Measurements from ENCODE around the gene S100A13.

S100A13 gene

DNA sequence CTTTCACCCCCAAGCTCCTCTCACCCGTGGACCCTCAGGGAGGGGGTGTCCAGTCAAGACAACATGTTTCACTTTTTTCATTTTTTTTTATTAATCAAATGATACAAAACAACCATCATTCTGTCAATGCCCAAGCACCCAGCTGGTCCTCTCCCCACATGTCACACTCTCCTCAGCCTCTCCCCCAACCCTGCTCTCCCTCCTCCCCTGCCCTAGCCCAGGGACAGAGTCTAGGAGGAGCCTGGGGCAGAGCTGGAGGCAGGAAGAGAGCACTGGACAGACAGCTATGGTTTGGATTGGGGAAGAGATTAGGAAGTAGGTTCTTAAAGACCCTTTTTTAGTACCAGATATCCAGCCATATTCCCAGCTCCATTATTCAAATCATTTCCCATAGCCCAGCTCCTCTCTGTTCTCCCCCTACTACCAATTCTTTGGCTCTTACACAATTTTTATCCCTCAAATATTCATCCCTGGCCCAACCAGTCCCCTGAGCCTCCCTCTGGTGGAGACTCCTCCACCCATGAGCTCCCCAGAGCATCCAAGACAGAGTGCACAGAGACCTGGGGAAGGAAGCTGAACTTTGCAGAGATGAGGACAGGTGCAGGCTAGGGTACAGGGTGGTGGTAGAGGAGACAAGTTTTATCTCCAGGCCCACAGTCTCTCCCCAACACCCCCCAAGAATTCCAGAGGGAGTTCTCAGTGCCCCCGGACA lies 13.0 kb downstream of the S100A13 start:
- ATAC-seq, result no peak

GRCh38 chr1:153613406-153613805 lies 13.9 kb downstream of the S100A13 start:
- ATAC-seq, result no peak

More for the DNA sequence above, 13.0 kb downstream of the S100A13 start:
- no peak for TF ChIP-seq ISL1 (CRISPR knock-in tag; IDR thresholded peaks at IDR 0.05)
- TF ChIP-seq ZNF565 (CRISPR knock-in tag; conservative IDR thresholded peaks at IDR 0.05; ENCODE audit: low read depth), result no peak
- TF ChIP-seq ARNTL (CRISPR knock-in tag; IDR thresholded peaks at IDR 0.05; ENCODE audit: borderline replicate concordance, low read depth), result no peak
- TF ChIP-seq TSHZ2 (CRISPR knock-in tag; IDR thresholded peaks at IDR 0.05), result no peak
- no peak for TF ChIP-seq ZFP3 (CRISPR knock-in tag; IDR thresholded peaks at IDR 0.05)
- TF ChIP-seq RARB (CRISPR knock-in tag; IDR thresholded peaks at IDR 0.05), result no peak
- no peak for TF ChIP-seq PPARA (CRISPR knock-in tag; IDR thresholded peaks at IDR 0.05; ENCODE audit: borderline replicate concordance)
- no peak for TF ChIP-seq CSDC2 (CRISPR knock-in tag; IDR thresholded peaks at IDR 0.05)
- TF ChIP-seq, protein P1, sequence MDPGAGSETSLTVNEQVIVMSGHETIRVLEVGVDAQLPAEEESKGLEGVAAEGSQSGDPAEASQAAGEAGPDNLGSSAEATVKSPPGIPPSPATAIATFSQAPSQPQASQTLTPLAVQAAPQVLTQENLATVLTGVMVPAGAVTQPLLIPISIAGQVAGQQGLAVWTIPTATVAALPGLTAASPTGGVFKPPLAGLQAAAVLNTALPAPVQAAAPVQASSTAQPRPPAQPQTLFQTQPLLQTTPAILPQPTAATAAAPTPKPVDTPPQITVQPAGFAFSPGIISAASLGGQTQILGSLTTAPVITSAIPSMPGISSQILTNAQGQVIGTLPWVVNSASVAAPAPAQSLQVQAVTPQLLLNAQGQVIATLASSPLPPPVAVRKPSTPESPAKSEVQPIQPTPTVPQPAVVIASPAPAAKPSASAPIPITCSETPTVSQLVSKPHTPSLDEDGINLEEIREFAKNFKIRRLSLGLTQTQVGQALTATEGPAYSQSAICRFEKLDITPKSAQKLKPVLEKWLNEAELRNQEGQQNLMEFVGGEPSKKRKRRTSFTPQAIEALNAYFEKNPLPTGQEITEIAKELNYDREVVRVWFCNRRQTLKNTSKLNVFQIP (CRISPR knock-in tag; IDR thresholded peaks at IDR 0.05; ENCODE audit: borderline replicate concordance, low read depth), result no peak
- TF ChIP-seq, protein P2, sequence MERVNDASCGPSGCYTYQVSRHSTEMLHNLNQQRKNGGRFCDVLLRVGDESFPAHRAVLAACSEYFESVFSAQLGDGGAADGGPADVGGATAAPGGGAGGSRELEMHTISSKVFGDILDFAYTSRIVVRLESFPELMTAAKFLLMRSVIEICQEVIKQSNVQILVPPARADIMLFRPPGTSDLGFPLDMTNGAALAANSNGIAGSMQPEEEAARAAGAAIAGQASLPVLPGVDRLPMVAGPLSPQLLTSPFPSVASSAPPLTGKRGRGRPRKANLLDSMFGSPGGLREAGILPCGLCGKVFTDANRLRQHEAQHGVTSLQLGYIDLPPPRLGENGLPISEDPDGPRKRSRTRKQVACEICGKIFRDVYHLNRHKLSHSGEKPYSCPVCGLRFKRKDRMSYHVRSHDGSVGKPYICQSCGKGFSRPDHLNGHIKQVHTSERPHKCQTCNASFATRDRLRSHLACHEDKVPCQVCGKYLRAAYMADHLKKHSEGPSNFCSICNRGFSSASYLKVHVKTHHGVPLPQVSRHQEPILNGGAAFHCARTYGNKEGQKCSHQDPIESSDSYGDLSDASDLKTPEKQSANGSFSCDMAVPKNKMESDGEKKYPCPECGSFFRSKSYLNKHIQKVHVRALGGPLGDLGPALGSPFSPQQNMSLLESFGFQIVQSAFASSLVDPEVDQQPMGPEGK (CRISPR knock-in tag; IDR thresholded peaks at IDR 0.05; ENCODE audit: borderline replicate concordance), result no peak
- TF ChIP-seq ZNF70 (CRISPR knock-in tag; IDR thresholded peaks at IDR 0.05), result no peak
- no peak for TF ChIP-seq ZFP30 (CRISPR knock-in tag; IDR thresholded peaks at IDR 0.05)
- no peak for TF ChIP-seq ZC3H10 (CRISPR knock-in tag; IDR thresholded peaks at IDR 0.05)
- no peak for TF ChIP-seq ZNF8 (CRISPR knock-in tag; IDR thresholded peaks at IDR 0.05)
- TF ChIP-seq TOX (CRISPR knock-in tag; IDR thresholded peaks at IDR 0.05; ENCODE audit: borderline replicate concordance), result no peak
- TF ChIP-seq CREB5 (CRISPR knock-in tag; IDR thresholded peaks at IDR 0.05; ENCODE audit: low read depth), result no peak

DNA sequence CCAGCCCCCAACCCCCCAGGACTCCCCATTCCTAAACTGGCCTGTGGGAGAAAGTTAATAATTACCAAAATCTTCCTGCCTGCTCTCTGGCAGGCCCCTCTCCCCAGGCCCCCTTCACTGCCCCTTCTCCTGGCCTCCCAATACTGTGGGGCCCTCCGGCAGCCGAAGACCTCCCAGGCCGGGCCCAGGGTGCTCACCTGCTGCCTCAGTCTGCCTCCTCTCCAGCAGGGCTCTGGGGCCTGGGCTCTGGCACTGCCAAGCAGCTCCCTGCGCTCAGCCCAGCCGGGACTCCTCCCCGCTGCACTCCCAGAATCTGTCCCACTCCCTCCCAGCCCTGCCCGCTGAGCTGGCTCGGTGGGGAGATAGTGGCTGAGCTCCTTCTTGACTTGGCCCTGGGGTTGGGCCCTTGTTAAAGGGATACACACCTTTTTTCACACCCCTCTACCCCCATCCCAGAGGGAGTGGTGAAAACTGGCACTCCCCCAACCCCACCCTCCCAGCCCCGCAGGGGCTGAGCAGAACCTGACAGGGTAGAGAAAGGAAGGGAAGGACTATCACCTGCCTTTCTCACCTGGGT lies 14.5 kb downstream of the S100A13 start, which contains the start of gene S100A16:
TSS of gene S100A16 (minus strand) at position 383 of the 577 bp plus-strand sequence. CDS start 4,986 bp downstream, outside the sequence.
- peak; percentile 65 for ATAC-seq
- no peak for TF ChIP-seq ZNF8 (CRISPR knock-in tag; IDR thresholded peaks at IDR 0.05)
- TF ChIP-seq ISL1 (CRISPR knock-in tag; IDR thresholded peaks at IDR 0.05), result no peak
- TF ChIP-seq, protein P1 (CRISPR knock-in tag; IDR thresholded peaks at IDR 0.05; ENCODE audit: borderline replicate concordance, low read depth), result no peak

More at GRCh38 chr1:153613406-153613805, 13.9 kb downstream of the S100A13 start:
- TF ChIP-seq ZFP30 (CRISPR knock-in tag; IDR thresholded peaks at IDR 0.05), result no peak
- TF ChIP-seq ARNTL (CRISPR knock-in tag; IDR thresholded peaks at IDR 0.05; ENCODE audit: borderline replicate concordance, low read depth), result no peak
- TF ChIP-seq, protein P1 (CRISPR knock-in tag; IDR thresholded peaks at IDR 0.05; ENCODE audit: borderline replicate concordance, low read depth), result no peak
- no peak for TF ChIP-seq PPARA (CRISPR knock-in tag; IDR thresholded peaks at IDR 0.05; ENCODE audit: borderline replicate concordance)
- TF ChIP-seq OSR1 (CRISPR knock-in tag; IDR thresholded peaks at IDR 0.05), result no peak
